Measurements from ENCODE around the gene ANKRD29. TPM values are rescaled to one million over a fixed set of nuclear protein-coding genes. Genes with fewer than 3 reads are reported as not detected.
"Not testable (repeated sequence)": the region's sequence is repeated elsewhere in the genome, so short reads cannot be mapped to it uniquely, and the experiment has no call there.

The ANKRD29 gene
- polyA plus RNA-seq, 1 donor (not counting 4 experiments of a cell fraction or from before 2014, with no cell fraction given): 3.7 TPM

- Histone ChIP-seq H3K27me3 (ENCODE audit: control insufficient read depth, extremely low read depth, insufficient read depth, low read length) (no peaks in the 10 kb centered on the region), H3K36me3 (ENCODE audit: control insufficient read depth in 2 of 2, extremely low read depth in 1 of 2, insufficient read depth in 2 of 2, low read length in 2 of 2) (no peaks in the 10 kb centered on the region), H3K4me2 (ENCODE audit: control insufficient read depth, extremely low read depth, insufficient read depth, low read depth, low read length) (no peak overlapping the region), H3K79me2 (ENCODE audit: control insufficient read depth, insufficient read depth, low read length) (no peaks in the 10 kb centered on the region), H2AFZ (ENCODE audit: control insufficient read depth, low read length) (no peak overlapping the region), H3K4me1 (ENCODE audit: control insufficient read depth, extremely low read depth, insufficient read depth, low read length) (no peaks in the 10 kb centered on the region), H4K20me1 (ENCODE audit: control insufficient read depth, extremely low read depth, insufficient read depth, low read length) (no peaks in the 10 kb centered on the region), H3K9me1 (ENCODE audit: control insufficient read depth, extremely low read depth, insufficient read depth, low read length) (no peaks in the 10 kb centered on the region), H3K27ac (ENCODE audit: control insufficient read depth, insufficient read depth, low read length) (no peak overlapping the region), H3K9ac (ENCODE audit: control insufficient read depth, extremely low read depth, insufficient read depth, low read length) (no peak overlapping the region), H3K9me3 (ENCODE audit: control insufficient read depth, low read depth, low read length) (no peaks in the 10 kb centered on the region), H3K4me3 (ENCODE audit: control insufficient read depth in 2 of 3, extremely low read depth in 1 of 3, insufficient read depth in 2 of 3, low read depth in 1 of 3, low read length in 3 of 3) (no peak overlapping the region)
- FAIRE-seq (no peak), DNase-seq (ENCODE audit: low read depth, low spot score) (no peak)
- dilution Hi-C loops (cut with MboI; ENCODE audit: extremely low pct_ligation_motif_present, low sequenced_read_pairs): no loop called here
- TF ChIP-seq EZH2 (IDR thresholded peaks at IDR 0.05; ENCODE audit: low read length) (no peak), CTCF (optimal IDR thresholded peaks at IDR 0.05 in 1 of 3, IDR thresholded peaks at IDR 0.05 in 1 of 3, conservative IDR thresholded peaks at IDR 0.05 in 1 of 3; ENCODE audit: extremely low read depth in 1 of 3, insufficient read depth in 2 of 3, low read length in 3 of 3) (no peak)
Observed at GRCh38 chr18:23641143-23641720, 21.5 kb downstream of the ANKRD29 start.

GRCh38 chr18:23640052-23640451, 22.7 kb downstream of the ANKRD29 start:
- Histone ChIP-seq H3K9me3 (ENCODE audit: control insufficient read depth, low read depth, low read length) (no peaks in the 10 kb centered on the region), H3K9me1 (ENCODE audit: control insufficient read depth, extremely low read depth, insufficient read depth, low read length) (no peaks in the 10 kb centered on the region), H4K20me1 (ENCODE audit: control insufficient read depth, extremely low read depth, insufficient read depth, low read length) (no peaks in the 10 kb centered on the region), H2AFZ (ENCODE audit: control insufficient read depth, low read length) (no peak overlapping the region), H3K9ac (ENCODE audit: control insufficient read depth, extremely low read depth, insufficient read depth, low read length) (no peak overlapping the region), H3K79me2 (ENCODE audit: control insufficient read depth, insufficient read depth, low read length) (no peaks in the 10 kb centered on the region), H3K4me2 (ENCODE audit: control insufficient read depth, extremely low read depth, insufficient read depth, low read depth, low read length) (no peak overlapping the region), H3K4me1 (ENCODE audit: control insufficient read depth, extremely low read depth, insufficient read depth, low read length) (peaks cover 8% of the 10 kb centered on the region), H3K27me3 (ENCODE audit: control insufficient read depth, extremely low read depth, insufficient read depth, low read length) (no peaks in the 10 kb centered on the region), H3K27ac (ENCODE audit: control insufficient read depth, insufficient read depth, low read length) (no peak overlapping the region), H3K36me3 (ENCODE audit: control insufficient read depth in 2 of 2, extremely low read depth in 1 of 2, insufficient read depth in 2 of 2, low read length in 2 of 2) (no peaks in the 10 kb centered on the region), H3K4me3 (ENCODE audit: control insufficient read depth in 2 of 3, extremely low read depth in 1 of 3, insufficient read depth in 2 of 3, low read depth in 1 of 3, low read length in 3 of 3) (no peak overlapping the region)
- FAIRE-seq (no peak), DNase-seq (ENCODE audit: low read depth, low spot score) (no peak)
- no peak for TF ChIP-seq EZH2 (IDR thresholded peaks at IDR 0.05; ENCODE audit: low read length)
- TF ChIP-seq CTCF (optimal IDR thresholded peaks at IDR 0.05 in 1 of 3, IDR thresholded peaks at IDR 0.05 in 1 of 3, conservative IDR thresholded peaks at IDR 0.05 in 1 of 3; ENCODE audit: extremely low read depth in 1 of 3, insufficient read depth in 2 of 3, low read length in 3 of 3): no peak
- dilution Hi-C loops (cut with MboI; ENCODE audit: extremely low pct_ligation_motif_present, low sequenced_read_pairs): no loop called here

DNA sequence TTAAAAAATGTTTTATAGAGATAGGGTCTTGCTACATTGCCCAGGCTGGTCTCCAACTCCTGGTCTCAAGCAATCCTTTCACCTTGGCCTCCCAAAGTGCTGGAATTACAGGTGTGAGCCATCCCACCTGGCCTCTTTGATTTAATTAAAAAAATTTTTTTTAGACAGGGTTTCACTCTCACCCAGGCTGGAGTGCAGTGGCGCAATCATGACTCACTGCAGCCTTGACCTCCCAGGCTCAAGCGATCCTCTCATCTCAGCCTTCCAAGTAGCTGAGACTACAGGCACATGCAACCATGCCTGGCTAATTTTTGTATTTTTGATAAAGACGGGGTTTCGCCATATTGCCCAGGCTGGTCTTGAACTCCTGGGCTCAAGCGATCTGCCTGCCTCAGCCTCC, 26.3 kb downstream of the ANKRD29 start:
- H3K9me1 ChIP-seq (ENCODE audit: control insufficient read depth, extremely low read depth, insufficient read depth, low read length); H3K4me3 ChIP-seq (ENCODE audit: control insufficient read depth in 2 of 3, extremely low read depth in 1 of 3, insufficient read depth in 2 of 3, low read depth in 1 of 3, low read length in 3 of 3); H3K4me2 ChIP-seq (ENCODE audit: control insufficient read depth, extremely low read depth, insufficient read depth, low read depth, low read length); FAIRE-seq; H3K27ac ChIP-seq (ENCODE audit: control insufficient read depth, insufficient read depth, low read length); H3K9me3 ChIP-seq (ENCODE audit: control insufficient read depth, low read depth, low read length); H3K27me3 ChIP-seq (ENCODE audit: control insufficient read depth, extremely low read depth, insufficient read depth, low read length); H3K79me2 ChIP-seq (ENCODE audit: control insufficient read depth, insufficient read depth, low read length); H2AFZ ChIP-seq (ENCODE audit: control insufficient read depth, low read length); dilution Hi-C loops (cut with MboI; ENCODE audit: extremely low pct_ligation_motif_present, low sequenced_read_pairs); H3K36me3 ChIP-seq (ENCODE audit: control insufficient read depth in 2 of 2, extremely low read depth in 1 of 2, insufficient read depth in 2 of 2, low read length in 2 of 2); H3K9ac ChIP-seq (ENCODE audit: control insufficient read depth, extremely low read depth, insufficient read depth, low read length); H4K20me1 ChIP-seq (ENCODE audit: control insufficient read depth, extremely low read depth, insufficient read depth, low read length); DNase-seq (ENCODE audit: low read depth, low spot score): not testable (repeated sequence)
- H3K4me1 ChIP-seq (ENCODE audit: control insufficient read depth, extremely low read depth, insufficient read depth, low read length): peaks cover 15% of the 10 kb centered on the region

Measured in keratinocyte (primary cell).